Epidermal melanocyte (primary cell): ENCODE results near the gene SMAD9.

Experiments
- DNase-seq: peaks from one replicate; pipeline ENCODE4 v3.0.0; 2011; ENCODE audit warnings: low spot score; ENCODE audit not compliant: insufficient read length

SMAD9 gene

DNA sequence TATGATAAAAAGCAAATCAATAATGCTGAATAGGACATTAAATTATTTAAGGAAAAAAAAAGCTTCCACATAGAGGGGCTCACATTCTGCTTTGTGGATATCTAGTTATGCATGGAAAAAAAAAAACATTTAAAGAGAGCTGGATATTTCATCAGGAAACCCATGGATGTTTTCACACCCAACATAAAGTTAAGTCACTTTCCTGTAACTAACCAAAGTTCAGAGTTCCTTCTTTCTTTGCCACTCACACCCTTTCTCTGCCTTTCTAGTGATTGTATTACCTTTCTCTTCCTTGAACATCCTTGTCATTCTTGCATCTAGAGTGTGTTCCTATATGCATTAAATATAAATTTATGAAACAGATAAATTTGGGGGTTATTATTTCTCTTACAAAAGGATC, 53.8 kb downstream of the SMAD9 start:
- DNase-seq: no peak

DNA sequence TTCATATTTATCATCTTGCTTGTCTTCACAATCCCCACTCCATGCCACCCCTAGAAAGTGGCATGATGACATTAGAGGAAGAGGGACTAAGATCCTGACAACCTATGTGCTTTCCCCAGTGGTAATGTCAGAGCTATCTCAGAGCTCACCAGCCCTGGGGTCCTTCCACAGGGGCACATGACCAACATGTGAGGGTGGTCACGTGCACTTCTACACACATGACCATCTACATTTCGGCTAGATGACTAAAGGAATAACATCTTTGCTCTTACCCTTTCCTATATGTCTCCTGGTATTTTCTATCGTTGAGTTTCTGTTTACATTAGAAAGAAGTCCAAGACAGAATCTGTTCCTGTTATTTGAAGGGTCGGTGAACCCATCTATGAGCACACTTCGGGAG, 54.8 kb downstream of the SMAD9 start:
- DNase-seq: no peak

DNA sequence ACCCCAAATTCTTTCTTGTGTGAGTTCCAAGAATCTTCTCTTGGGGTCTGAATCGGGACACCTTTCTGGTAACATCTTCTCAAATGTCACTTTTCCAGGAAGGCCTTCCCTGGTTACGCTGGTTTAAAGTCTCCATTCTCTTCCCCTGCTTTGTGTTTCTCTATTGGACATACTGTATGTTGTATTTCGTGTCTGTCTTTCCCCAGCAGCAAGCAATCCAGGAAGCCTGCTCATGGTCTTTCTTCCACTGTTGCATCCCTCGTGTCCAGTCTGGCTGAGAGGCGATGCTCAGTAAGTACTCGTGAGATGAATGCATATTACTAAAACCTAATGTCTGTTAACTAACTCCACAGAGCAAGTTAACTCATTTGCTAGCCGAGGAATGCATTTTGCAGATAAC, 57.3 kb downstream of the SMAD9 start:
- DNase-seq: no peak

DNA sequence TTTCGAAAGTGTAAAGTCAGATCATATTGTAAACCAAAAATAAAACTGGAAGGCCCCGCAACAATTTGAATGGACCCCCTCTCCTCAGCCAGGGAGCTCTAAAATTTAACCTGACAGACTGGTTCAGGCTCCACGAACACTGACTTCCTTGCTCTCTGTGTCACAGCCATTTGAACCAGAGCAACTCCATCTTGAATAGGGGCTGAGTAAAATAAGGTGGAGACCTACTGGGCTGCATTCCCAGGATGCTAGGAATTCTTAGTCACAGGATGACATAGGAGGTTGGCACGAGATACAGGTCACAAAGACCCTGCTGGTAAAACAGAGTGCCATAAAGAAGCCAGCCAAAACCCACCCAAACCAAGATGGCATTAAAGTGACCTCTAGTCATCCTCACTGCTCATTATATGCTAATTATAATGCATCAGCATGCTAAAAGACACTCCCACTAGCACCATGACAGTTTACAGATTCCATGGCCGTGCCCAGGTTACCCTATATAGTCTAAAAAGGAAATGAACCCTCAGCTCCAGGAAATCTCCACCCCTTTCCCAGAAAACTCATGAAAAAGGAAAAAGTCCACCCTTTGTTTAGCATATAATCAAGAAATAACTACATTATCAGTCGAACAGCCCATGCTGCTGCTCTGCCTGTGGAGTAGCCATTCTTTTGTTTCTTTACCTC, 57.9 kb downstream of the SMAD9 start:
- no peak for DNase-seq

DNA sequence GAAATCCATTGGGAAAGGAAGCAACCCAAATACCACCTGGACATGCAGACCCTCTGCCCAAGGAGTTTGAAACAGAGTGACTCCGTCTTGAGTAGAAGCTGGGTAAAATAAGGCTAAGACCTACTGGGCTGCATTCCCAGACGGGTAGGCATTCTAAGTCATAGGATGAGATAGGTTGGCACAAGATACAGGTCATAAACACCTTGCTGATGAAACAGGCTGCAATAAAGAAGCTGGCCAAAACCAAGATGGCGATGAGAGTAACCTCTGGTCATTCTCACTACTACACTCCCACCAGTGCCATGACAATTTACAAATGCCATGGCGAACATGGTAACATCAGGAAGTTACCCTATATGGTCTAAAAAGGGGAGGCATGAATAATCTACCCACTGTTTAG, 60.8 kb downstream of the SMAD9 start:
- no peak for DNase-seq

DNA sequence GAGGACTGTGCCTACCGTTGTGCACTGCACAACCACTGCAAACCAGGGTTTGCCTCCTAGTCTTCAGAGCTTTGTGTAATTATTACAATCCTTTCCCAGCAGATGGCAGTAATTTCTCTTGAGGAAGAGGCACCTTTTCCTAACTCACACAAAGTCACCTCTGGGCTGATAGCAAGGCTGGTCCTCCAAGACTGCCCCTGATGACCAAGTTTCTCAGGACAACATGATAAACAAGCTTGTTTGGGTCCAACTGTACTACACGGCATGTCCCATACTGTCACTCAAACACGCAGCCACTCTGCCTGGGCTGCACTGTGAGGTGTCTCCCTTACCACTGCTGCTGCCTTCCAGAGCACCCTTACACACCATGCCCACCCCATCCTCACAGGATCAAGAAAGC, 61.7 kb downstream of the SMAD9 start:
- no peak for DNase-seq

DNA sequence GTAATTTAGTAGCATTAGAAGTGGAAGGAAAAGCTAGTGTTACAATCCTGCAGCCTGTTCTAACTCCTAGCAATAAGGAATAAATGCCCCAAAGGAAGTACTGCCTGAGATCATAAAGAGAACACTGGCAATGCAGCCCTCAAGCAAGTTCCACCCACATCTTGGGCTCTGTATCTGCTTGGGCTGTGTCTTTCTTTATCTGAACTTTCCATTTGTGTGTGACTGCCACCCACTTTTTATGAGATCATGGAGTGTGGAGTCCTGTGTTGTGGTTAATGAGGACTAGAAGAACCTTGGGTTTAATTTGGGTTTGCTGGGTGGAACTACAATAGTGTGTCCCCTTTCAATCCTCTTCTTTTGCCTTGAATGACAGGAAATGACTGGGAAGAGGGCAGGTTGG, 62.8 kb downstream of the SMAD9 start:
- no peak for DNase-seq

DNA sequence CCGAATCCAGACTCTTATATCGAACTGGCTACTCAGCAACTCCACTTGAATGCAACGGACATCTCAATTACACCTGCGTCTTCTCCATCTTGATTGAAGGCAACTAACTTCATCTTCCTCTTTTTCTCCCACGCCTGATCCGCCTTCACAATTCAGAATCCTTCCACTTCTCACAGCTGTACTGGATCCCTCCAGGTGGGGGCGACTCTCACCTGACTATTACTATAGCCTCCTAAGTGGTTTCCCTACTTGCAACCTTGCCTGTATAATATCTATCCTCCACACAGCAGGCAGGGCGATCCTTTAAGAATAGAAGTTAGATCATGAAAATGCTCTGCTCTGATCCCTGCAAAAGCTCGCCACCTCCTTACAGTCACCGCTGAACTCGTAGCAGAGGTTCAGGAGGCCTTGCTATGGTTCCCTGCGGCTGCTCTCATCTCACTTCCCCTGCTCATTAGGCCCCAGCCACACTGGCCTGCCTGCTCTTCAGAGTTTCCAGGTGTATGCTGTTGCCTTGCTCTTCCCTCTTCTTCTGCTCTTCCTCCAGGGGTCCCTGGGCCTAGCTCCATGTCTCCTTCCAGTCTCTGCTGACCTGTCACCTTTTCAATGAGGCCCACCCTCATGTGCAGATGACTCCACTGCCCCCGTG, 69.1 kb downstream of the SMAD9 start:
- no peak for DNase-seq

DNA sequence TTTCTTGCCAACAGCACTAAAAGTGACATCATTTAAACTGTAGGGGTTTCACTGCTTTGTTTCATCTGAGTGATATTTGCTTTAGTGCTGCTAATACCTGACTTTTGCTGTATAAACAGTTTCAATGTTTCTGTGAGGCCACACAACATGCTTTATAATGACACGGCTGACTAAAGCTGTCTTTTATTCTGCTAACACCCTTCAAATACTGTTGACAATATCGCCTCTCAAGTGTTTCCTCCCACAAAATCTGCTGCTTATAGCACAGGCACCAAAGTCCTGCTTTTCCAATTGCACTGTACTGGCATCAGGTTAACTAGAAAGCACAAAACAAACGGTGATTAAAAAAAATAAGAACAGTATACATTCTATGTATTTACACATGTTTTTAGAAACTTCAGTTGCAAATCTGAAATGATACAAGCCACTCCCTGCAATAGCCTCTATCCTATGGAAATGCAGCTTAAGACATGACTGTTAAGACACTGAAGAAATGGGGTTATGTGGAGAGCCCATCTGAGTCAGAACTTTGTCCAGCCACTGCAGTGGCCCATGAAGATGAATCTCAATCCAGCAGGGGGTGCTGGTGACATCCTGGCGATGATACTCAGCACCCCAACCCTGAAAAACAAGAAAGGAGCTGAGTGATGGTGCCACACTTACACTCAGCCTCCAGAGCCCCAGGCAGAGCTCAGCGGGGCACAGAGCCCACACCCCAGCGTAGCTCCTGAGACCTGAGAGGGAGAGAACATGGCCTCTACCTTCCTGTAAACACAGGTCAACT, 71.6 kb downstream of the SMAD9 start:
- DNase-seq: no peak

DNA sequence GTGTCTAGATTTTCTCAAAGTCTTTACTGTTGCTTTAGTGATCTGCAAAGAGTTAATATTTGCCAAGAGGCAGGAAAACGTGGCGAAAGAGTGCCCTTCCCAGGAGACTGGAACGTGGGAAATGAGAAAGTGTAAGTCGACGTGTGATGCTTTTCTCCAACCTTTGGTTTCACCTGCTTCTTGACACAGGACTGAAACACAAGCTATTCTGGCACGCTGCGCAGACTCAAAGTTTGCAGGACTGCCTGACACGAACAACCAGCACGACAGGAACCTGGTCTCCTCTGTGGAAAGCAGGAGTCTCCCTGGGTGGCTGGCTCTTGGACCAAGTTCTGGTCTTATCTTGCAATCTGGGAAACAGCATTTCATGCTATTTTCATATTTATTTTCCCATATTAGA, 72.4 kb downstream of the SMAD9 start:
- no peak for DNase-seq

DNA sequence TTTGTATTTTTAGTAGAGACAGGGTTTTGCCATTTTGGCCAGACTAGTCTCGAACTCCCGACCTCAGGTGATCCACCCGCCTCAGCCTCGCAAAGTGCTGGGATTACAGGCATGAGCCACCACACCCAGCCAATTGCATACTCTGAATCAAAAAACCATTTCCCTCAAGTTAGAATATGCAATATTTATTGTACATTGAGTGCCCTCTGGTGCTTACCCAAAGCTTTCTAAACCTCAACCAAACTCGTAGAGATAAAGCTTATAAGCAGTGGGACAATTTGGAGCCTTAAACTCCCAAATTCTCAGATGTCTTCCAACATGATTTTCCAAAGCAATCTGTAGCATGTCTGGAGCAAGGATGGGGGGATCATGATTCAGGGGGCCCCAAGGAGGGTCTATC, 78.6 kb downstream of the SMAD9 start:
- no peak for DNase-seq

DNA sequence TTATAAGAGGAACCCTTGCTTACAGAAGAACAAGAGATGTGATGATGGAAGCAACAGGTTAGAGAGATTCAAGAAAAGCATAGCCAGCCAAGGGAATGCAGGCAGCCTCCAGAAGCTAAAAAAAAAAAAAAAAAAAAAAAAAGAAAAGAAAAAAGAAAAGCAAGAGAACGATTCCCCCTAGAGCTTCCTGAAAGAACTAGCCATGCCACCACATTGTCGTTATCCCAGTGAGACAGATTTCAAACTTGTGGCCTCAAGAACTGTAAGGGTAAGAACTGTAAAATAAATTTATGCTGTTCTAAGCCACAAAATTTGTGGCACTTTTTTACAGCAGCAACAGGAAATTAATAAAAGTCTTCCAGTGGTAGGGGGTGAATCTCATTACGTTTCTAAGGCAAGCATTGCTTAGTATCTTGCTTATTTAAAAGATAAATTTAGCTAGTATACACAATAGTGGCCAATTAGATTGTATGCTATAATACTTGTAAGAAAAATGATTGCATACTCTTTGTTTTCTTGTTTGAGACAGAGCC, 79.3 kb downstream of the SMAD9 start:
- no peak for DNase-seq

DNA sequence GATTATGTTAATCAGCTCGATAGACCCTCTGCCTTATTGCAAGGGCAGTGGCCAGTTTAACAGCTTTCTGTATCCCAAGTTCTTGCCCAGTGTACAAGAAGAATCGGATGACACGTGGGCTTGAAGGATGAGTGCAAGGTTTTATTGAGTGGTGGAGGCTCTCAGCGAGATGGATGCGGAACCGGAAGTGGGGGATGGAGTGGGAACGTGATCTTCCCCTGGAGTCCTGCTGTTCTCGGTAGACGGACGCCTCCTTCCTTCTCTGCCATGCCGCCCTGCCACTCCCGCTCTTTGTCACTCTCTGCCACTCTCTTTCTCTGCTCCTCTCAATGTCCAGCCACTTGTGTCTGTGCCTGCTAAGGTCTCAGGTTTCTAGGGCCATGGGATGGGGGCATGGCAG, 80.1 kb downstream of the SMAD9 start:
- DNase-seq: no peak

DNA sequence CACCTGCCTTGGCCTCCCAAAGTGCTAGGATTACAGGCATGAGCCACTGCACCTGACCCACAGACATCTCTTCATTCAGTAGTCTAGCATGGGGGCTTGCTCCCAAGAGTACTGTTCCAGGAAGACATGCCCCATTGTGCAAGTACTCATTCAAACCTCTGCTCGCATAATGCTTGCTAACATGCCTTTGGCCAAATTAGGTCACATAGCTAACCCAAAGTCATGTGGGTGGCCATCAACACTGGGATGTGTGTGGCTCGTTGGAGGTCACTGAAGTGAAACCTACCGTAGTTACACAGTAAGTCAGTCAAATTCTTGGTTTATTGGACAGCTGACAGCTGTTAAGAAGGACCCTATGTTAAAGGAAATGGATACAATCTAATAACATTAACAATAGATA, 80.8 kb downstream of the SMAD9 start:
- no peak for DNase-seq

DNA sequence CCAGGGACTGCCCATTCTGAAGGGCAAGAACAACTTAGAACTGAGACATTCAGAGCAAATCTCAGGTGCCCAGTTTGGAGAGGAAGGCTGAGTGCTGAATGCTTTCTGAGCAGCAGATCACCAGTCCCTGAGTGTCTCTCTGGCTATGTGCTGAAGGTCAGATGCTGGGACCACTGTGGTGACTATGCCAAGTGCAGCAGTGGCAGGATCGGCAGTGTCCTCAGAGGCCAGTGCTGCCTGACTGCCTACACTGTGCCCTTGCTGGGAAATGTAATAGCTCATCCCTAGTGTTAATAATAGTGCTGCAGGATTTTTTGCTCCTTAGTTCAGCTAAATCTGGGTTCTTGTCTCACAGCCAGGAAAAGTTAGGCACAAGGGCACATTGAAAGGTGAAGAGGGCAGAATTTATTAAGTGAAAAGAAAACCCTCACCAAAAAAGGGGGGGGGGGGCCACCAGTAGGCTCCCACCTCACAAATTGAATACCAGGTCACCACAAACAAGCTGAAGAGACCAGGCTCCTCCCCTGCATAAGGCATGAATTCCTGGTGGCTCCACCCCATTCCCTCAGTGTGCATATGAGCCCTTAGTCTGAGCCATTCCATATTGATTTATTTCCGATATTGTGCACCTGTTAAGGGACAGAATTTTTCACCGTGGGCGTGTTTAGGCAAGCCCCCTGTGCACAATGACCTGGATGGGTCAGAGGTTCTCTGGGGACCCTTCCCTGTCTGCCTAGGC, 82.5 kb downstream of the SMAD9 start:
- no peak for DNase-seq

DNA sequence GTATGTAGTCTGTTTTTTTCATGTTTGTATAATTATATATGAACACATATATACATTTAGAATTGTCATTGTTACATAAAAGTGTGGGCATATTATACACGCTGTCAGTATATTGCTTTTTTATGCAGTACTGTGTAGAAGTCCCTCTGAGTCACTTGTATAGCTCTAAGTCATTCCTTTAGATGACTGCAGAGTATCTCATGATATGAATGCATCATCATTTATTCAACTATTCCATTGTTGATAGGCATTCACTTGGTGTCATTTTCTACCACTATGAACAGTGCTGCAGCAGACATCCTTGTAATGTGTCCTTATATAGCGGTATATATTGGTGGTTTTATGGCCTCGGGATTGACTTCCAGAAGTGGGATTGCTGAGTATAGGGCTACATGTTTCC, 85.7 kb downstream of the SMAD9 start:
- DNase-seq: no peak

DNA sequence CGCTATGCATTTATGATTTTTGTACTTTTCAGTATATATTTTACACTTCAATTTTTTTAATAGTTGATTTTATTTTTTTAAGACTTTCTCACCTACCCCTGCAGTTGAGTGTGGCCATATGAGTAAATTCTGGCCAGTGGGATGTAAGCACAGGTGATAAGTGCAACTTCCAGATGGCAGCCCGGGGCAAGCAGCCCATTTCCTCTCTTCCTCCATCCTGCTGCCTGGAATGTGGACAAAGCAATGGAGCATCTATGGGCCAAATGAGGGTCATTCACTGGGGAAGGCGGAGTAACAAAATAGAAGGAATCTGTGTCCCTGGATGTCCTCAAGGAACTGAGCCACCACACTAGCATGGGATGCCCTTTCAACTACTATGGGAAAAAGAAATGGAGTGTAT, 88.7 kb downstream of the SMAD9 start:
- DNase-seq: no peak

DNA sequence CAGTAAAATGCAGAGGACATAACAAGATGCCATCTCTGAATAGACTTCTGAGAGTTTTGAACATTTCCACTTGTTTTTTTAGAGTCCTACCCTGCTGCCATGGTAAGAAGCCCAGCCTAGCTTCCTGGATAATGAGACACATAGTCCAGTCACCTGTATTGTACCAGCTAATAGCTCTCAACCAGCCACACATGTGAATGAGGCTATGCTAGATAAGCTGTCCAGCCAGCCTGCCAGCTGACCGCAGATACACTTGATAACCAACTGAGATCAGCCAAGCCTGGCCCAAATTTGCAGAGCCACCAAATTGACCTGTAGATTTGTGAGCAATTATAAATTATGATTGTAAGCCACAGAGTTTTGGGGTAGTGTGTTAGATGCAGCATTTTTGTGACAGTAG, 90.3 kb downstream of the SMAD9 start:
- DNase-seq: no peak

DNA sequence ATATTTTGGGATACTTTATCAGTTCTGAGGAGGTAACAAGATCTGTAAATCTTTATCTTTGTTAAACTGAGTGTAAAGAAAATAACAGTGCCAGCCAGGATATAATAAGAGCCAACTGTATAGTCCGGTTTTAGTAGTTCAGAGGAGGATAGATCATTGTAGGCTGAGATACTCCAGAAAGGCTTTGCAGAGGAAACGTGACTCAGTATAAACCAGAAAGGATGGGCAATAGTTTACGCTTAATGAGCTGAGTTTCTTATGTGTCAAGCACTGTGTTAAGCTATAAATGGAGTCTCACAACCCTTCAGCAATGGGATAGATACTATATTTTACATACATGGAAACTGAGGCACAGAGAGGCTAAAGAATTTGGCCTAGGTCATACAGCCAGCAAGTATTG, 97.3 kb downstream of the SMAD9 start:
- DNase-seq: no peak

DNA sequence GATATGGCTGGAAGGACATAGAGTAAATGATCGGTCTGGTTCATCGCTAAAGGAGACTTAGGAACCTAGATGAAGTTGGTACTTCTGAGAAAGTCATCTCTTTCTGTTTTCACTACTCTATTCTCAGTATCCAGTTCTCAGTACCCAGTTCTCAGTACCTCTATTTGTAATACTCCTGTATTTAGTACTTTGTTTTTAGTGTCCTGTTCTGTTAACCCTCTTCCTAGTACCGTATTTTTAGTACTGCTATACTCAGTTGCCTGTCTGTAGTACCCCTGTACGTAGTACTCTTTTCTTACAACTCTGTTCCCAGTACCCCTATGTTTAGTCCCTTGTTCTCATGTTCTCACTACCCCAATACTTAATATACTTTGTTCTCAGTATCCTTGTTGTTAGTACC, 99.8 kb downstream of the SMAD9 start:
- DNase-seq: no peak

DNA sequence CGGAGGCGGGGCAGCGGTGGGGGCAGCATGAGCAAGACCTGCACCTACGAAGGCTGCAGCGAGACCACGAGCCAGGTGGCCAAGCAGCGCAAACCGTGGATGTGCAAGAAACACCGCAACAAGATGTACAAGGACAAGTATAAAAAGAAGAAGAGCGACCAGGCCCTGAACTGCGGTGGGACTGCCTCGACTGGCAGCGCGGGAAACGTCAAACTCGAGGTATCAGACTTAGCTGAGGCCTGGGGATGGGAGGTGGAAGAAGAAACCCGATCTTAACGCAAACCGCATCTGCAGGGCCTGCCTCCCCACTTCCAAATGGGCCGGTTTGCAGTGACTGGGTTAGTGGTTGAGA, 100.3 kb downstream of the SMAD9 start:
- DNase-seq: no peak
